ENCODE measurements around the gene B4GALNT2.

GRCh38 chr17:49114703-49115102 is 17.9 kb upstream of the B4GALNT2 start:
- TF ChIP-seq CTCF (conservative IDR thresholded peaks at IDR 0.05; ENCODE audit: low read depth, low read length) (no peak), EZH2 (IDR thresholded peaks at IDR 0.05; ENCODE audit: borderline replicate concordance, low read depth, low read length, poor library complexity, severe bottlenecking) (no peak)
